ENCODE data around the gene CRYBA2. TPM values are rescaled to one million over a fixed set of nuclear protein-coding genes. Genes with fewer than 3 reads are reported as not detected.

Gene CRYBA2
- 0.20 TPM in 1 of 2 replicates, not detected in the other for total RNA-seq (2014; rRNA removed; shearing (Covaris generic))

- DNase-seq (ENCODE audit: low read depth): peak; percentile 45
Measured at GRCh38 chr2:218993345-218994315, at the start of gene CRYBA2. CRYBA2 (minus strand) TSS chr2:218993422; CDS start chr2:218993176, 246 bp downstream.

GRCh38 chr2:219042750-219043149 is 49.5 kb upstream of the CRYBA2 start:
- DNase-seq (ENCODE audit: low read depth): no peak

- DNase-seq (ENCODE audit: low read depth): no peak
Measured at GRCh38 chr2:219042157-219042556, 48.9 kb upstream of the CRYBA2 start.

GRCh38 chr2:219041252-219041651 is 48.0 kb upstream of the CRYBA2 start, which contains the start of gene CFAP65:
CFAP65 (minus strand) TSS chr2:219041516; CDS start chr2:219039048, 2,468 bp downstream.
- DNase-seq (ENCODE audit: low read depth): peak; percentile 64

GRCh38 chr2:219038600-219038999 is 45.4 kb upstream of the CRYBA2 start:
- DNase-seq (ENCODE audit: low read depth): no peak

GRCh38 chr2:219037783-219038499 is 44.7 kb upstream of the CRYBA2 start:
- no peak for DNase-seq (ENCODE audit: low read depth)

GRCh38 chr2:219035942-219036341 is 42.7 kb upstream of the CRYBA2 start:
- DNase-seq (ENCODE audit: low read depth): no peak

GRCh38 chr2:219034823-219035222 is 41.6 kb upstream of the CRYBA2 start:
- no peak for DNase-seq (ENCODE audit: low read depth)

GRCh38 chr2:219032051-219032745 is 39.0 kb upstream of the CRYBA2 start:
- no peak for DNase-seq (ENCODE audit: low read depth)

- no peak for DNase-seq (ENCODE audit: low read depth)
Measured at GRCh38 chr2:219031005-219031738, 38.0 kb upstream of the CRYBA2 start.

GRCh38 chr2:219030177-219030940 is 37.1 kb upstream of the CRYBA2 start:
- no peak for DNase-seq (ENCODE audit: low read depth)

GRCh38 chr2:219029829-219030165 is 36.6 kb upstream of the CRYBA2 start:
- peak; percentile 65 for DNase-seq (ENCODE audit: low read depth)

GRCh38 chr2:219028996-219029828 is 36.0 kb upstream of the CRYBA2 start:
- no peak for DNase-seq (ENCODE audit: low read depth)

- no peak for DNase-seq (ENCODE audit: low read depth)
Measured at GRCh38 chr2:219028141-219028540, 34.9 kb upstream of the CRYBA2 start.

- no peak for DNase-seq (ENCODE audit: low read depth)
Measured at GRCh38 chr2:219027511-219028055, 34.4 kb upstream of the CRYBA2 start.

- no peak for DNase-seq (ENCODE audit: low read depth)
Measured at GRCh38 chr2:219026946-219027345, 33.7 kb upstream of the CRYBA2 start.

GRCh38 chr2:219025637-219026585 is 32.7 kb upstream of the CRYBA2 start:
- peak; percentile 14 for DNase-seq (ENCODE audit: low read depth)

- no peak for DNase-seq (ENCODE audit: low read depth)
Measured at GRCh38 chr2:219024059-219024458, 30.8 kb upstream of the CRYBA2 start.

Data from RPMI7951 (cell line).